Measurements from ENCODE around the gene TP63. TPM values are rescaled to one million over a fixed set of nuclear protein-coding genes. Genes with fewer than 3 reads are reported as not detected.

Gene TP63
- total RNA-seq, 1 donor from 2014 or later, result 144 TPM

GRCh38 chr3:189695400-189695799 is 64.2 kb downstream of the TP63 start:
- DNase-seq (ENCODE audit: extremely low spot score in 2 of 2), result no peak
- TF ChIP-seq POLR2AphosphoS5 (IDR thresholded peaks at IDR 0.05; ENCODE audit: insufficient read depth in 1 of 2, low read depth in 1 of 2) (no peak), POLR2A (IDR thresholded peaks at IDR 0.05) (no peak)
- TF ChIP-seq, protein P1, sequence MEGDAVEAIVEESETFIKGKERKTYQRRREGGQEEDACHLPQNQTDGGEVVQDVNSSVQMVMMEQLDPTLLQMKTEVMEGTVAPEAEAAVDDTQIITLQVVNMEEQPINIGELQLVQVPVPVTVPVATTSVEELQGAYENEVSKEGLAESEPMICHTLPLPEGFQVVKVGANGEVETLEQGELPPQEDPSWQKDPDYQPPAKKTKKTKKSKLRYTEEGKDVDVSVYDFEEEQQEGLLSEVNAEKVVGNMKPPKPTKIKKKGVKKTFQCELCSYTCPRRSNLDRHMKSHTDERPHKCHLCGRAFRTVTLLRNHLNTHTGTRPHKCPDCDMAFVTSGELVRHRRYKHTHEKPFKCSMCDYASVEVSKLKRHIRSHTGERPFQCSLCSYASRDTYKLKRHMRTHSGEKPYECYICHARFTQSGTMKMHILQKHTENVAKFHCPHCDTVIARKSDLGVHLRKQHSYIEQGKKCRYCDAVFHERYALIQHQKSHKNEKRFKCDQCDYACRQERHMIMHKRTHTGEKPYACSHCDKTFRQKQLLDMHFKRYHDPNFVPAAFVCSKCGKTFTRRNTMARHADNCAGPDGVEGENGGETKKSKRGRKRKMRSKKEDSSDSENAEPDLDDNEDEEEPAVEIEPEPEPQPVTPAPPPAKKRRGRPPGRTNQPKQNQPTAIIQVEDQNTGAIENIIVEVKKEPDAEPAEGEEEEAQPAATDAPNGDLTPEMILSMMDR (IDR thresholded peaks at IDR 0.05), result no peak
- Histone ChIP-seq H3K9me3 (no peaks in the 10 kb centered on the region), H3K27me3 (no peaks in the 10 kb centered on the region), H3K36me3 (no peaks in the 10 kb centered on the region), H3K4me1 (no peaks in the 10 kb centered on the region), H3K27ac (no peak overlapping the region), H3K4me3 (no peak overlapping the region)
- intact Hi-C loops (cut with DNase I), result no loop called here

- Histone ChIP-seq H3K4me1 (no peaks in the 10 kb centered on the region), H3K27me3 (no peaks in the 10 kb centered on the region), H3K4me3 (no peak overlapping the region), H3K9me3 (no peaks in the 10 kb centered on the region), H3K36me3 (no peaks in the 10 kb centered on the region), H3K27ac (no peak overlapping the region)
- intact Hi-C loops (cut with DNase I), result no loop called here
- TF ChIP-seq, protein P1 (IDR thresholded peaks at IDR 0.05), result no peak
- TF ChIP-seq POLR2AphosphoS5 (IDR thresholded peaks at IDR 0.05; ENCODE audit: insufficient read depth in 1 of 2, low read depth in 1 of 2) (no peak), POLR2A (IDR thresholded peaks at IDR 0.05) (no peak)
- no peak for DNase-seq (ENCODE audit: extremely low spot score in 2 of 2)
Observed at GRCh38 chr3:189698811-189699210, 67.6 kb downstream of the TP63 start.

GRCh38 chr3:189699885-189700284 is 68.7 kb downstream of the TP63 start:
- Histone ChIP-seq H3K36me3 (no peaks in the 10 kb centered on the region), H3K27ac (no peak overlapping the region), H3K4me1 (no peaks in the 10 kb centered on the region), H3K27me3 (no peaks in the 10 kb centered on the region), H3K4me3 (no peak overlapping the region), H3K9me3 (no peaks in the 10 kb centered on the region)
- DNase-seq (ENCODE audit: extremely low spot score in 2 of 2), result no peak
- intact Hi-C loops (cut with DNase I), result no loop called here
- TF ChIP-seq POLR2A (IDR thresholded peaks at IDR 0.05) (no peak), POLR2AphosphoS5 (IDR thresholded peaks at IDR 0.05; ENCODE audit: insufficient read depth in 1 of 2, low read depth in 1 of 2) (no peak)
- TF ChIP-seq, protein P1 (IDR thresholded peaks at IDR 0.05), result no peak

DNA sequence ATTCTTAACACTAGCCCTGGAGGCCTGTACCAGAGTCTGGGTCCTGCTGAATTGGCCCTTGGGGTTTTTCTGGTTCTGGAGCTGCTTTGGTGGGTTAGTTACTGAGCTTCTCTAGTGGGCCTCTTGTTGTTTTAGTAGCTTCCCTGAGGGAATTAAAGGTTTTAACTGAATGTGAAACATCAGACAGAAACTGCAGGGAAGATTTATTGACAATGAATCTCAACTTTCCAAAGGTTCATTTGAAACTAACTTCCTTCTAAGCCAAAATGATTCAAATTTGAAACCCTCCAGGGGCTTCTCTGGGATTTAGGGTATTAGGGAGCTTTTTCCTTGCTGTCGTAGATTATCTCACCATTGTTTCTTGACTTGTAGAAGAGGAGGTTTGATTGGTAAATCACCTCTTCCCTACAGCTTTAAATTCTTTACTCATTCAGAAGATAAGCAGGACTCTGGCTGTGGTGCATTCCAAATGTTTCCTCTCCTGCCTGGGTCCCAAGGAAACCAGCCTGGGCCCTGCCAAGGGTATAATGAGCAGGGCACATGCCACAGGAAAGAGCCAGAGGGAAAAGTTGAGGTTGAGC is 71.0 kb downstream of the TP63 start:
- intact Hi-C loops (cut with DNase I), result no loop called here
- no peaks in the 10 kb centered on the region for H3K36me3 ChIP-seq
- H3K4me3 ChIP-seq, result no peak overlapping the region
- no peak overlapping the region for H3K27ac ChIP-seq
- no peaks in the 10 kb centered on the region for H3K27me3 ChIP-seq
- TF ChIP-seq POLR2AphosphoS5 (IDR thresholded peaks at IDR 0.05; ENCODE audit: insufficient read depth in 1 of 2, low read depth in 1 of 2), result no peak
- no peak for TF ChIP-seq POLR2A (IDR thresholded peaks at IDR 0.05)
- TF ChIP-seq, protein P1 (IDR thresholded peaks at IDR 0.05), result no peak
- H3K4me1 ChIP-seq, result no peaks in the 10 kb centered on the region
- DNase-seq (ENCODE audit: extremely low spot score in 2 of 2), result no peak
- no peaks in the 10 kb centered on the region for H3K9me3 ChIP-seq

- Histone ChIP-seq H3K27ac (no peak overlapping the region), H3K9me3 (no peaks in the 10 kb centered on the region), H3K36me3 (no peaks in the 10 kb centered on the region), H3K4me3 (no peak overlapping the region), H3K4me1 (no peaks in the 10 kb centered on the region), H3K27me3 (no peaks in the 10 kb centered on the region)
- DNase-seq (ENCODE audit: extremely low spot score in 2 of 2), result no peak
- TF ChIP-seq POLR2AphosphoS5 (IDR thresholded peaks at IDR 0.05; ENCODE audit: insufficient read depth in 1 of 2, low read depth in 1 of 2) (no peak), POLR2A (IDR thresholded peaks at IDR 0.05) (no peak)
- TF ChIP-seq, protein P1 (IDR thresholded peaks at IDR 0.05), result no peak
- intact Hi-C loops (cut with DNase I), result no loop called here
Observed at GRCh38 chr3:189703865-189704264, 72.7 kb downstream of the TP63 start.
